CD4-positive, alpha-beta T cell treated with Interleukin-2 at 100 ng/mL for 4 hours (primary cell): ENCODE results near the gene RGS8.

Experiments used
- DNase-seq: peaks from one replicate; pipeline ENCODE4 v3.0.0-alpha.2; 2020; ENCODE audit warnings: low spot score

RGS8 gene

DNA sequence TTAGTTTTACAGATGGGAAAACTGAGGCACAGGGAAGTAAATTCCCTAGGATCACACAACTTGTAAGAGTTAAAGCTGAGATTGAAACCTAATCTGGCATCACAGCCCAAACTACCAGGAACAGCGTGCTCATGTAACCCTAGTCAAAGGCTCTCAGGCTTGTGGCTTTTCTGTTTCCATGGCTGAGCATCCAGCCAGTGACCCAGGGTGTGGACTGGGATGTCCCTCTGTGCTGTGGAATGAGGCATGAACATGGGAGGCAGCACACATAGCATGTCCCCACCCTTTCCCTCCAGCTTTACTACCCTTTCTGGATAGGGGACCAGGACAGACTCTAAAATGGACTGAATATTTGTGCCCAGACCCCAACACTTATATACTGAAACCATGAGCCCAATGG lies 45.1 kb downstream of the RGS8 start:
- no peak for DNase-seq

DNA sequence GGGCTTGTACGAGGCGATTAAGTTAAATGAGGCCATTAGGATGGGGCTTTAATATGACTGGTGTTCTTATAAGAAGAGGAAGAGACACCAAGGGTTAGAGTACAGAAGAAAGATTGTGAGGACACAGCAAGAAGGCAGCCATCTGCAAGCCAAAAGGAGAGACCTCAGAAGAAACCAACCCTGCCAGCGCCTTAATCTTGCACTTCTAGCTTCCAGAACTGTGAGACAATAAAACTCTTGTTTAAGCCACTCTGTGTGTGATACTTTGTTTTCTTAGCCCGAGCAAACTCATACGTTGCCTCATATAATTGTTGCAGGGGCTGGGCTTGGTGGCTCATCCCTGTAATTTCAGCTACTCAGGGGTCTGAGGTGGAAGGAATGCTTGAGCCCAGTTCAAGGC lies 46.6 kb downstream of the RGS8 start:
- DNase-seq = no peak

DNA sequence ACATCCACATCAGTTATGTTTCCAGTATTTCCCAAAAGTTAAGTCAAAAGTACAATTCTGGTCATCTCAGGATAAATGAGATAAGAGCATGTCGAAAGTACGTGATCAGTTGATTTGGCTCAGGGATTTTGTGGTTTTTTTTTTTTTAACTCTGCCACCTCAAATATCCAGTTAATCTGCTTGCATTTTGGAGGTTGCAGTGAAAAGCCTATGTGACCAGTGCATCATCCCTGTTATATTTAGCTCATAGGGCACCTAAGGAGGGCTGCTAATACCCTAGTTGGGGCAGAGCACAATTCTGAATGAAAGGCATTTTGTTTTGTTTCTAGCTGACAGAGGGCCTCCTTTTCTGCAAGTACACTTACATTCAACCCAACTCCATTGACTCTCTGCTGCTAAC lies 48.5 kb downstream of the RGS8 start:
- DNase-seq = no peak
